Natural killer cell treated with Interleukin-12 subunit alpha and Interleukin-12 subunit beta and Interleukin-15 and Interleukin-18, amount 100 ng/mL, for 72 hours (primary cell): ENCODE results near the gene PTPRD. TPM values are rescaled to one million over a fixed set of nuclear protein-coding genes. Genes with fewer than 3 reads are reported as not detected.

Source experiments
- ATAC-seq, 2 donors: fragments of 150-1000 bp; cut with Tn5 transposase in 1 of 2; sonication (Bioruptor Pico), chemical (Tn5 transposase) in 1 of 2; 2 replicates each; pipeline ENCODE4 v1.10.0; 2021
- DNase-seq: peaks from one replicate; pipeline ENCODE4 v3.0.0; 2022; ENCODE audit warnings: low spot score
- H3K27ac Mint-ChIP-seq, 2 donors: 1 replicate in 1 of 2; 2 replicates in 1 of 2; pipeline ENCODE4 v1.8.0; 2022; ENCODE audit warnings: mixed read lengths in 2 of 2, mild to moderate bottlenecking in 1 of 2, moderate library complexity in 1 of 2
- H3K27me3 Mint-ChIP-seq, 2 donors: 1 replicate in 1 of 2; 2 replicates in 1 of 2; pipeline ENCODE4 v1.8.0; 2022; ENCODE audit warnings: mixed read lengths in 2 of 2
- H3K36me3 Mint-ChIP-seq: one replicate; pipeline ENCODE4 v1.8.0; 2022; ENCODE audit warnings: mixed read lengths
- H3K4me1 Mint-ChIP-seq, 2 donors: 1 replicate in 1 of 2; 2 replicates in 1 of 2; pipeline ENCODE4 v1.8.0; 2022; ENCODE audit warnings: low read depth in 2 of 2, mixed read lengths in 2 of 2, mild to moderate bottlenecking in 1 of 2
- H3K4me3 Mint-ChIP-seq: one replicate; pipeline ENCODE4 v1.8.0; 2022; ENCODE audit warnings: mixed read lengths
- H3K9me3 Mint-ChIP-seq: 2 replicates; pipeline ENCODE4 v1.8.0; 2022; ENCODE audit warnings: mixed read lengths
- total RNA-seq, 2 donors: library from RNA; stranded (reverse); gene quantifications; one replicate each; pipeline ENCODE4 v1.2.3, GENCODE V29; 2022

The PTPRD gene
- total RNA-seq, 2 donors from 2014 or later = 0.53 to 3.7 TPM

- DNase-seq = no peak
- H3K9me3 Mint-ChIP-seq = peaks cover 19% of the 10 kb centered on the region
- no peak overlapping the region for H3K4me3 Mint-ChIP-seq
- no peaks in the 10 kb centered on the region for H3K4me1 Mint-ChIP-seq
- H3K27me3 Mint-ChIP-seq = no peaks in the 10 kb centered on the region
- H3K27ac Mint-ChIP-seq = no peak overlapping the region
- peaks cover 10% of the 10 kb centered on the region for H3K36me3 Mint-ChIP-seq
- ATAC-seq = no peak
Observed at GRCh38 chr9:10079284-10079964, 533.4 kb downstream of the PTPRD start.

GRCh38 chr9:10071579-10071978, 541.2 kb downstream of the PTPRD start:
- peaks cover 4% of the 10 kb centered on the region for H3K36me3 Mint-ChIP-seq
- peaks cover 15% of the 10 kb centered on the region for H3K9me3 Mint-ChIP-seq
- no peaks in the 10 kb centered on the region for H3K4me1 Mint-ChIP-seq
- H3K4me3 Mint-ChIP-seq = no peak overlapping the region
- ATAC-seq (no peak), DNase-seq (no peak)
- H3K27ac Mint-ChIP-seq = no peak overlapping the region
- H3K27me3 Mint-ChIP-seq = no peaks in the 10 kb centered on the region

GRCh38 chr9:10062629-10063395, 550.0 kb downstream of the PTPRD start:
- Mint-ChIP-seq H3K27ac (no peak overlapping the region), H3K36me3 (no peaks in the 10 kb centered on the region), H3K4me1 (no peaks in the 10 kb centered on the region), H3K27me3 (no peaks in the 10 kb centered on the region), H3K4me3 (no peak overlapping the region), H3K9me3 (no peaks in the 10 kb centered on the region)
- ATAC-seq = no peak
- DNase-seq = no peak

GRCh38 chr9:10059044-10059443, 553.8 kb downstream of the PTPRD start:
- no peaks in the 10 kb centered on the region for H3K36me3 Mint-ChIP-seq
- no peaks in the 10 kb centered on the region for H3K4me1 Mint-ChIP-seq
- ATAC-seq (no peak), DNase-seq (no peak)
- no peak overlapping the region for H3K4me3 Mint-ChIP-seq
- no peaks in the 10 kb centered on the region for H3K27me3 Mint-ChIP-seq
- H3K27ac Mint-ChIP-seq = no peak overlapping the region
- H3K9me3 Mint-ChIP-seq = peaks cover 4% of the 10 kb centered on the region

- no peak overlapping the region for H3K27ac Mint-ChIP-seq
- H3K4me3 Mint-ChIP-seq = no peak overlapping the region
- ATAC-seq = no peak
Observed at GRCh38 chr9:10055886-10056395, 556.9 kb downstream of the PTPRD start.

GRCh38 chr9:10054456-10054855, 558.3 kb downstream of the PTPRD start:
- Mint-ChIP-seq H3K27ac (no peak overlapping the region), H3K4me1 (no peaks in the 10 kb centered on the region), H3K27me3 (no peaks in the 10 kb centered on the region), H3K4me3 (no peak overlapping the region), H3K36me3 (no peaks in the 10 kb centered on the region), H3K9me3 (peaks cover 4% of the 10 kb centered on the region)
- DNase-seq (no peak), ATAC-seq (no peak)

More at GRCh38 chr9:10055886-10056395, 556.9 kb downstream of the PTPRD start:
- H3K9me3 Mint-ChIP-seq = peaks cover 4% of the 10 kb centered on the region
- no peaks in the 10 kb centered on the region for H3K27me3 Mint-ChIP-seq
- no peaks in the 10 kb centered on the region for H3K4me1 Mint-ChIP-seq
- no peaks in the 10 kb centered on the region for H3K36me3 Mint-ChIP-seq
- no peak for DNase-seq

GRCh38 chr9:10052916-10053315, 559.9 kb downstream of the PTPRD start:
- Mint-ChIP-seq H3K9me3 (peaks cover 11% of the 10 kb centered on the region), H3K36me3 (no peaks in the 10 kb centered on the region), H3K4me3 (no peak overlapping the region), H3K27me3 (no peaks in the 10 kb centered on the region), H3K4me1 (no peaks in the 10 kb centered on the region), H3K27ac (no peak overlapping the region)
- ATAC-seq (no peak), DNase-seq (no peak)

GRCh38 chr9:10052181-10052580, 560.6 kb downstream of the PTPRD start:
- DNase-seq = no peak
- no peak for ATAC-seq
- Mint-ChIP-seq H3K36me3 (no peaks in the 10 kb centered on the region), H3K4me1 (no peaks in the 10 kb centered on the region), H3K4me3 (no peak overlapping the region), H3K9me3 (peaks cover 11% of the 10 kb centered on the region), H3K27me3 (no peaks in the 10 kb centered on the region), H3K27ac (no peak overlapping the region)

GRCh38 chr9:10050016-10050415, 562.8 kb downstream of the PTPRD start:
- no peaks in the 10 kb centered on the region for H3K36me3 Mint-ChIP-seq
- no peaks in the 10 kb centered on the region for H3K4me1 Mint-ChIP-seq
- H3K27me3 Mint-ChIP-seq = no peaks in the 10 kb centered on the region
- no peak overlapping the region for H3K4me3 Mint-ChIP-seq
- H3K9me3 Mint-ChIP-seq = peaks cover 7% of the 10 kb centered on the region
- no peak for DNase-seq
- no peak for ATAC-seq
- no peak overlapping the region for H3K27ac Mint-ChIP-seq

GRCh38 chr9:10048994-10049393, 563.8 kb downstream of the PTPRD start:
- Mint-ChIP-seq H3K36me3 (no peaks in the 10 kb centered on the region), H3K27ac (no peak overlapping the region), H3K4me1 (no peaks in the 10 kb centered on the region), H3K27me3 (no peaks in the 10 kb centered on the region), H3K4me3 (no peak overlapping the region), H3K9me3 (peaks cover 7% of the 10 kb centered on the region)
- no peak for ATAC-seq
- no peak for DNase-seq

- Mint-ChIP-seq H3K9me3 (peaks cover 7% of the 10 kb centered on the region), H3K36me3 (no peaks in the 10 kb centered on the region), H3K4me1 (no peaks in the 10 kb centered on the region), H3K4me3 (no peak overlapping the region), H3K27ac (no peak overlapping the region), H3K27me3 (no peaks in the 10 kb centered on the region)
- no peak for ATAC-seq
- no peak for DNase-seq
Observed at GRCh38 chr9:10045598-10045997, 567.2 kb downstream of the PTPRD start.

- Mint-ChIP-seq H3K27ac (no peak overlapping the region), H3K36me3 (peaks cover 6% of the 10 kb centered on the region), H3K4me3 (no peak overlapping the region), H3K27me3 (no peaks in the 10 kb centered on the region), H3K4me1 (no peaks in the 10 kb centered on the region), H3K9me3 (peaks cover 7% of the 10 kb centered on the region)
- DNase-seq (no peak), ATAC-seq (no peak)
Observed at GRCh38 chr9:10041726-10042229, 571.0 kb downstream of the PTPRD start.

GRCh38 chr9:10036095-10036494, 576.7 kb downstream of the PTPRD start:
- peaks cover 6% of the 10 kb centered on the region for H3K36me3 Mint-ChIP-seq
- peaks cover 14% of the 10 kb centered on the region for H3K9me3 Mint-ChIP-seq
- no peak overlapping the region for H3K4me3 Mint-ChIP-seq
- no peak for DNase-seq
- no peak for ATAC-seq
- no peak overlapping the region for H3K27ac Mint-ChIP-seq
- no peaks in the 10 kb centered on the region for H3K27me3 Mint-ChIP-seq
- no peaks in the 10 kb centered on the region for H3K4me1 Mint-ChIP-seq

GRCh38 chr9:10032166-10032565, 580.6 kb downstream of the PTPRD start:
- no peak for ATAC-seq
- Mint-ChIP-seq H3K9me3 (peaks cover 13% of the 10 kb centered on the region), H3K4me3 (no peak overlapping the region), H3K27ac (no peak overlapping the region), H3K36me3 (no peaks in the 10 kb centered on the region), H3K4me1 (no peaks in the 10 kb centered on the region), H3K27me3 (no peaks in the 10 kb centered on the region)
- DNase-seq = no peak
